GM12891 (cell line): Measurements from ENCODE around the gene NECAB3.

ENCODE experiments used
- DNase-seq: peaks from one replicate; pipeline ENCODE4 v3.0.0; 2011; ENCODE audit warnings: low spot score; ENCODE audit not compliant: insufficient read length
- FAIRE-seq: peaks from 2 replicates; lab custom pipeline; 2011; peaks lifted over from hg19 to GRCh38; lab: Jason Lieb, UNC
- PAX5 ChIP-seq: IDR thresholded peaks from 2 replicates; pipeline ENCODE4 v1.6.1; 2011; ENCODE audit warnings: low read length, moderate library complexity, mild to moderate bottlenecking; ENCODE audit not compliant: insufficient read depth, severe bottlenecking
- POLR2A ChIP-seq: IDR thresholded peaks from 2 replicates; pipeline ENCODE4 v1.6.1; 2011; ENCODE audit warnings: low read depth, low read length, control low read depth
- POLR2AphosphoS5 ChIP-seq: IDR thresholded peaks from 2 replicates; pipeline ENCODE4 v1.6.1; 2011; ENCODE audit warnings: low read depth, low read length, control low read depth
- POU2F2 ChIP-seq: IDR thresholded peaks from 2 replicates; pipeline ENCODE4 v1.6.1; 2011; ENCODE audit warnings: low read depth, mild to moderate bottlenecking, control low read depth, low read length, moderate library complexity
- SPI1 ChIP-seq: IDR thresholded peaks from 2 replicates; pipeline ENCODE4 v1.6.1; 2011; ENCODE audit warnings: low read depth, low read length, control low read depth
- TAF1 ChIP-seq: IDR thresholded peaks from 2 replicates; pipeline ENCODE4 v1.6.1; 2011; ENCODE audit warnings: low read depth, low read length, control low read depth

Gene NECAB3

DNA sequence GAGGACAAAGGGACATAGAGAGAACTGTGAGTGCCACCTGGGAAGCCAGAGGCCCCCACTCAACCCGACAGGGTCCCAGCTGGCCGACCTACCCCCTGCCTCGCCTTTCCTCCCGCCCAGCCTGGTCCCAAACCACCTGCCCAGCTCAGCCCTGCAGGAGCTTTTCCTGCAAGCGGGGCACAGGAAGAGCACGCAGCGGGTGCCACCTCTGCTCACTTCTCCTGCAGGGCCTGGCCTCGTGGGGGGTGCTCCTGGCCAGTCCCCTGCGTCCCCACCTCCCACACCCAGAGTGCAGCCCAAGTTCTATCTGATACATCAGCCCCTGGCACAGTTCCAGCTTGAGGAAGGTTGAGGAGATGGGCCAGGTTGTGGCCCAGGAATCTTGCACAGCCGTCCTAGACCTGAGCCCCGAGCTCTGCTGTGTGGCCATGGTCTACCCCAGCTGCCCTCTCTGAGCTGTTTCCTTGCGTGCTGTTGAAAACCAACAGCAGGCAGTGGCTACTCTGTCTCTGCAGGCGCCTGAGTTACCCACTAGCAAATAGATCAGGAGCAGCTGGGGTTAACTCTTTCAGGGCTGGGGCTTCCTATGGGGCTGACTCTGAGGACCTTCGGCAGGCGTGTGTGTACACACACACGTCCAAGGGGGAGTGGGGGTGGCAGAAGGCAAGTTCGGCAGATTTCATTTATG lies 1.7 kb downstream of the NECAB3 start:
- FAIRE-seq (no peak), DNase-seq (no peak)
- no peak for TF ChIP-seq PAX5
- no peak for TF ChIP-seq SPI1
- no peak for TF ChIP-seq POLR2A
- TF ChIP-seq TAF1, result no peak
- no peak for TF ChIP-seq POLR2AphosphoS5
- no peak for TF ChIP-seq POU2F2

- no peak for FAIRE-seq
- TF ChIP-seq PAX5, result no peak
- no peak for TF ChIP-seq TAF1
- TF ChIP-seq POU2F2, result no peak
- TF ChIP-seq POLR2A, result no peak
These were observed 2.5 kb downstream of the NECAB3 start for GRCh38 chr20:33671573-33672288.

DNA sequence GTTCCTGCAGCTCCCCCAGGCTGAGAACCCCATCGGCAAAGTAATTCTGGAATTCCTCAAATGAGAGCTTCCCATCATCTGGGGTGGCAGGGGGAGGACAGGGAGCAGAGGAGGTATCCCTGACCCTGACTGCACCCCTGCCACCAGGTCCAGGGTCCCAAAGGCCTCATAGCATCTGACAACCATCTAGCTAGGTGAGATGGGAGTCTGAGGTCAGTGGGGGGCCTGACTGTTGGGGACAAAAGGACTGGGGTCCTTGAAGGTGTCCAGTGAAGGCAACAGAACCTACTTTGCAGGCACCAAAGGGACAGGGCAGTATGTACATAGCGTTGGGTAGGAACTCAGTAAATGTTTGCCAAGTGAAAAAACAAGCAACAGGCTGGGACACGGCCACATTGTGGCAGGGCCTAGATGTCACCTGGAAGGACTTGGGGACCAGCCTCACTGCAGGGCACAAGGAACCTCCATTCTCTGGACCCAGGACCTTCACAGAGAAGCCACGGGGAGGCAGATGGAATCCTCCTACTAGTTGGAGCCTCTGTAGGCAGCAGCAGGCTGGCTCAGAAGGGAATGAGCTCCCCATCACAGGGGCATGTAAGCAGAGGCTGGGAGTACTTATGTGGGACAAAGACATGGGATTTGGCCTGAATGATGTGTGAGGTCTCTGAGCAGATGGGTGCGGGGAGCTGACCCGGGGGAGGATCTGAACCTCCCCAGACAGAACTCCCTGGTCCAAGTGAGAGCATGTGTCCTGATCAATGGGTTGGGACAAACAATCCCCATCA lies 3.3 kb downstream of the NECAB3 start:
- DNase-seq (no peak), FAIRE-seq (no peak)
- TF ChIP-seq POLR2AphosphoS5, result no peak
- no peak for TF ChIP-seq TAF1
- TF ChIP-seq SPI1, result no peak
- no peak for TF ChIP-seq POLR2A
- TF ChIP-seq POU2F2, result no peak
- no peak for TF ChIP-seq PAX5

More at GRCh38 chr20:33671573-33672288, 2.5 kb downstream of the NECAB3 start:
- no peak for DNase-seq

DNA sequence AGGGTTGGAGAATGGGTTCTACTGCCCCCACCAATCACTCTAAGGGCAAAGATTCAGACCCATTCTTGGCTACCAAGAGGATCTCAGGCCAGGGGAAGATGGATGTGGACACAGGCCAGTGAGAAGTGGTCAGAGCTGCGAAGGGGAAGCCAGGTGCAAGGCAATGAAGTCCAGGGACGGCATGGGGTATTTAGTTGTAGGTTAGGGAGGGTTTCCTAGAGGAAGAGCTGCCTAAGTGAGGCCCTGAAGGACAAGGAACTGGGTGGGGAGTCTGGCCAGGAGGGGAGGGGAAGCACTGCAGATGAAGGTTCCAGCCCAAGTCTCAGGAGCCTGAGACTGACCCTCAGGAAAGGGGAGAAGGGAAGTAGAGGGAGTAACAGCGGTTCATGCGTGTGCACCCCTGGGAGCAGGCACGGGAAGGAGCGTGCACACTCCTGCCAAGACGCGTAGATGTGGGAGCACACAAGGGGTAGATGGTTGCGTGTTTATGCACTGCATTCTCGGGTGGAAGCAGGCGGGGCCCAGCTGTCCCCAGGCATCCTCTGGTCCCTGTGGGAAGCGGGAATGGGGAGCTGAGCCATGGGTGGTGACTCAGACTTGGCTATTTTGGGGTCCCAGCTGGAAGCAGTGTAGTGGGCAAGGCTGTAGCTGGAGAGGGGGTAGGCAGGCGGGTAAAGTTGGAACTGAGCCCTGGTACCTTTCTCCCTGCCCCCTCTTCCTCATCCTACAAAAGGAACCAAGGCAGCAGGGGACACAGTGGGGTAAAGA lies 4.2 kb downstream of the NECAB3 start:
- no peak for DNase-seq
- no peak for TF ChIP-seq POLR2A
- TF ChIP-seq POU2F2, result no peak
- no peak for TF ChIP-seq PAX5
- TF ChIP-seq POLR2AphosphoS5, result no peak
- no peak for TF ChIP-seq SPI1
- no peak for TF ChIP-seq TAF1
- FAIRE-seq, result no peak

GRCh38 chr20:33669224-33669623 lies 5.0 kb downstream of the NECAB3 start:
- FAIRE-seq, result no peak
- TF ChIP-seq SPI1, result no peak
- peak; percentile 39 for TF ChIP-seq PAX5
- DNase-seq, result no peak

DNA sequence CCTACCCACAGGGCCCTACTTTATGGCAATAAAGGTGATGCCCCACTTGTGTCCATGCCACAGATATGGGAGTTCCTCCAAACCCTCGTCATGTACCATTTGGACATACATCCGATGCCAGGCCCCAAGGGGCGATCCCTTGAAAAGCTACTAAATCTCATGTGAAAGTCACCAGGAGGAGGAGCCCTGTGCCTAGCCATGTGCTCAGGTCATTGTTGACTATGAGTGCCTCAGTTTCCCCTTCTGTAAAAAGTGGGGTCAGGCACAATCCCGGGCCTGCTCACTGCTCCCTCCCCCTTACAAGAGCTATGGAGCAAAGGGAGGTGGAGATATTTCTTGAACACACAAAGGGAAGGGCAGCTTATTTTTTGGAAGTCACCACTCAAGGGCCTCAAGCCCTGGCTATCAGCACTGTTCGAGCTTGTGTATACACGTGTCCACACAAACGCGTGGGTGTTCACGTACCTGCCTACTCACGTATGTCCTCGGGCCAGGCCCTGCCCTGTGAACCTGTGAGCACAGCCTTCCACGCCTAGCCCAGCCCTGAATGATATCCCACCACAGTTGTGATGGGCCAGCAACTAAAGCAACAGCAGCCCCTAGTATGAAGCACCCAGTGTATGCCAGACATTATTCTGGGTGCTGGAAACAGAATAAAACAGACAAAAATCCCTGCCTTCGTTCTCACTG lies 5.6 kb downstream of the NECAB3 start:
- FAIRE-seq (no peak), DNase-seq (no peak)
- TF ChIP-seq POLR2AphosphoS5 (no peak), POLR2A (no peak), PAX5 (no peak), TAF1 (no peak), POU2F2 (no peak), SPI1 (no peak)

GRCh38 chr20:33667676-33668465 lies 6.4 kb downstream of the NECAB3 start:
- FAIRE-seq (peak; percentile 92), DNase-seq (peak; percentile 83)
- TF ChIP-seq POLR2A (no peak), POLR2AphosphoS5 (no peak), PAX5 (no peak), SPI1 (no peak), TAF1 (no peak), POU2F2 (no peak)

GRCh38 chr20:33667245-33667675 lies 7.0 kb downstream of the NECAB3 start:
- DNase-seq, result no peak
- no peak for FAIRE-seq
- TF ChIP-seq POLR2A, result no peak; the same call in 1 of the 2 replicates
- no peak for TF ChIP-seq TAF1
- TF ChIP-seq PAX5, result no peak
- TF ChIP-seq SPI1, result no peak
- no peak for TF ChIP-seq POLR2AphosphoS5
- TF ChIP-seq POU2F2, result no peak
